CD4-positive, alpha-beta T cell (primary cell): ENCODE results near the gene OSBPL10. TPM values are rescaled to one million over a fixed set of nuclear protein-coding genes. Genes with fewer than 3 reads are reported as not detected.

ENCODE experiments used
- ATAC-seq: fragments of 200-7000 bp; cut with Tn5 transposase; one replicate; pipeline ENCODE4 v1.10.0; 2022; ENCODE audit warnings: mild to moderate bottlenecking; ENCODE audit not compliant: poor library complexity
- CTCF ChIA-PET: fragments of 350-600 bp; sonication (Branson Sonifier 250); formaldehyde crosslinking; loops from one replicate; lab custom pipeline; 2021; ENCODE audit warnings: antibody characterized with exemption, inconsistent platforms; lab: Charles Lee
- POLR2A ChIA-PET: fragments of 350-600 bp; sonication (Branson Sonifier 250); formaldehyde crosslinking; loops from one replicate; lab custom pipeline; 2021; ENCODE audit warnings: antibody characterized with exemption, inconsistent platforms; lab: Charles Lee
- DNase-seq, 14 experiments: peaks; one replicate each; pipeline ENCODE4 v3.0.0-alpha.2; 2013 to 2020; ENCODE audit warnings: mixed read lengths in 2 of 14
- H3K27ac ChIP-seq, 2 donors: one replicate each; pipeline versions ENCODE4 v1.5.1 to v1.7.0; 2013; ENCODE audit warnings: low read length in 2 of 2, low read depth in 1 of 2, mild to moderate bottlenecking in 1 of 2
- H3K27me3 ChIP-seq, 2 experiments: 1 replicate in 1 of 2; 2 replicates in 1 of 2; pipeline versions ENCODE4 v1.6.1 to v1.7.0; 2013; ENCODE audit warnings: low read length in 2 of 2, control low read depth in 1 of 2, mild to moderate bottlenecking in 1 of 2, moderate library complexity in 1 of 2; ENCODE audit not compliant: insufficient read depth in 2 of 2, control insufficient read depth in 1 of 2
- H3K36me3 ChIP-seq: one replicate; pipeline ENCODE4 v1.6.1; 2013; ENCODE audit warnings: low read length, control low read depth; ENCODE audit not compliant: insufficient read depth
- H3K4me1 ChIP-seq: one replicate; pipeline ENCODE4 v1.6.1; 2013; ENCODE audit warnings: low read length, control low read depth; ENCODE audit not compliant: insufficient read depth
- H3K4me3 ChIP-seq: one replicate; pipeline ENCODE4 v1.5.1; 2013; ENCODE audit warnings: mild to moderate bottlenecking, low read length, moderate library complexity
- H3K9me3 ChIP-seq, 2 experiments: 1 replicate in 1 of 2; 2 replicates in 1 of 2; pipeline versions ENCODE4 v1.6.1 to v1.7.0; 2013; ENCODE audit warnings: low read length in 2 of 2, mild to moderate bottlenecking in 2 of 2, control low read depth in 1 of 2, moderate library complexity in 1 of 2; ENCODE audit not compliant: control insufficient read depth in 1 of 2, insufficient read depth in 1 of 2
- H3K27ac Mint-ChIP-seq: one replicate; pipeline ENCODE4 v1.8.0; 2020; ENCODE audit warnings: mixed read lengths
- H3K27me3 Mint-ChIP-seq: one replicate; pipeline ENCODE4 v1.8.0; 2021; ENCODE audit warnings: mixed read lengths
- H3K36me3 Mint-ChIP-seq: one replicate; pipeline ENCODE4 v1.8.0; 2021; ENCODE audit warnings: low read depth, mixed read lengths
- H3K4me1 Mint-ChIP-seq: one replicate; pipeline ENCODE4 v1.8.0; 2021; ENCODE audit warnings: low read depth, mixed read lengths
- H3K4me3 Mint-ChIP-seq: one replicate; pipeline ENCODE4 v1.8.0; 2020; ENCODE audit warnings: mild to moderate bottlenecking, mixed read lengths
- H3K9me3 Mint-ChIP-seq: one replicate; pipeline ENCODE4 v1.8.0; 2020; ENCODE audit warnings: mixed read lengths
- CTCF ChIP-seq: fragments of 200-600 bp; IDR thresholded peaks from one replicate; pipeline ENCODE4 v1.8.0; 2022; ENCODE audit warnings: antibody characterized with exemption, mild to moderate bottlenecking
- intact Hi-C, 2 experiments: fragments of 100-400 bp; cut with DNase I in 1 of 2; cut with micrococcal nuclease in 1 of 2; formaldehyde crosslinking; loops; one replicate each; pipeline versions ENCODE4 v1.15.1 to v1.9.0; 2023 to 2025; cut with DNase I, micrococcal nuclease
- total RNA-seq, 174 experiments: library from RNA in 2 of 174; stranded (reverse) in 2 of 174; gene quantifications; one replicate each; pipeline ENCODE4 v1.2.3 and lab custom pipeline; 2021 to 2026

The OSBPL10 gene
- total RNA-seq, 2 experiments from 2014 or later: not detected

- no peak overlapping the region for H3K4me3 Mint-ChIP-seq
- Histone ChIP-seq H3K4me3 (no peak overlapping the region), H3K9me3 (peaks cover 0 to 4% of the 10 kb centered on the region in 2 experiments), H3K27ac (no peak overlapping the region), H3K4me1 (peaks cover 18% of the 10 kb centered on the region), H3K27me3 (peaks cover 29 to 39% of the 10 kb centered on the region in 2 experiments), H3K36me3 (no peaks in the 10 kb centered on the region)
- H3K27me3 Mint-ChIP-seq: peaks cover 70% of the 10 kb centered on the region
- no peaks in the 10 kb centered on the region for H3K9me3 Mint-ChIP-seq
- H3K27ac Mint-ChIP-seq: no peak overlapping the region
- intact Hi-C loops: no loop called here
- H3K36me3 Mint-ChIP-seq: peaks cover 3% of the 10 kb centered on the region
- ChIA-PET CTCF (no interaction called here), POLR2A (no interaction called here)
- ATAC-seq (no peak), DNase-seq (no peak)
- peaks cover 11% of the 10 kb centered on the region for H3K4me1 Mint-ChIP-seq
- no peak for TF ChIP-seq CTCF
Measured at GRCh38 chr3:31977736-31978135, 3.3 kb downstream of the OSBPL10 start.

GRCh38 chr3:31976302-31976701, 4.8 kb downstream of the OSBPL10 start:
- peaks cover 56% of the 10 kb centered on the region for H3K27me3 Mint-ChIP-seq
- DNase-seq: no peak

GRCh38 chr3:31974964-31975363, 6.1 kb downstream of the OSBPL10 start:
- ChIA-PET CTCF (no interaction called here), POLR2A (no interaction called here)
- Histone ChIP-seq H3K27ac (no peak overlapping the region), H3K4me1 (peaks cover 1% of the 10 kb centered on the region), H3K36me3 (no peaks in the 10 kb centered on the region), H3K9me3 (no peaks in the 10 kb centered on the region), H3K27me3 (peaks cover 8 to 23% of the 10 kb centered on the region in 2 experiments), H3K4me3 (no peak overlapping the region)
- no peak for TF ChIP-seq CTCF
- intact Hi-C loops: no loop called here
- DNase-seq (no peak), ATAC-seq (no peak)
- H3K9me3 Mint-ChIP-seq: no peaks in the 10 kb centered on the region
- H3K36me3 Mint-ChIP-seq: no peaks in the 10 kb centered on the region
- no peak overlapping the region for H3K27ac Mint-ChIP-seq
- no peak overlapping the region for H3K4me3 Mint-ChIP-seq
- peaks cover 7% of the 10 kb centered on the region for H3K4me1 Mint-ChIP-seq
- H3K27me3 Mint-ChIP-seq: peaks cover 48% of the 10 kb centered on the region

More at GRCh38 chr3:31976302-31976701, 4.8 kb downstream of the OSBPL10 start:
- no peaks in the 10 kb centered on the region for H3K36me3 ChIP-seq
- no peak for ATAC-seq
- peaks cover 12% of the 10 kb centered on the region for H3K4me1 ChIP-seq
- intact Hi-C loops: no loop called here
- POLR2A ChIA-PET: no interaction called here
- Mint-ChIP-seq H3K4me1 (peaks cover 7% of the 10 kb centered on the region), H3K27ac (no peak overlapping the region), H3K36me3 (no peaks in the 10 kb centered on the region), H3K9me3 (no peaks in the 10 kb centered on the region), H3K4me3 (no peak overlapping the region)
- H3K9me3 ChIP-seq: peaks cover 0 to 4% of the 10 kb centered on the region in 2 experiments
- no peak overlapping the region for H3K4me3 ChIP-seq
- CTCF ChIA-PET: no interaction called here
- no peak overlapping the region for H3K27ac ChIP-seq
- H3K27me3 ChIP-seq: peaks cover 16 to 31% of the 10 kb centered on the region in 2 experiments
- TF ChIP-seq CTCF: no peak
